Stimulated activated naive CD8-positive, alpha-beta T cell treated with anti-CD3 and anti-CD28 coated beads, Interleukin-15, Interleukin-2, amounts not matched to agents 100 U/mL and 50 U/mL, for 24 hours (primary cell): ENCODE data around the gene ABCF2.

Source experiments
- ATAC-seq: fragments of 150-1000 bp; cut with Tn5 transposase; one replicate; pipeline ENCODE4 v1.10.0; 2021
- DNase-seq: peaks from one replicate; pipeline ENCODE4 v3.0.0; 2021

The ABCF2 gene

DNA sequence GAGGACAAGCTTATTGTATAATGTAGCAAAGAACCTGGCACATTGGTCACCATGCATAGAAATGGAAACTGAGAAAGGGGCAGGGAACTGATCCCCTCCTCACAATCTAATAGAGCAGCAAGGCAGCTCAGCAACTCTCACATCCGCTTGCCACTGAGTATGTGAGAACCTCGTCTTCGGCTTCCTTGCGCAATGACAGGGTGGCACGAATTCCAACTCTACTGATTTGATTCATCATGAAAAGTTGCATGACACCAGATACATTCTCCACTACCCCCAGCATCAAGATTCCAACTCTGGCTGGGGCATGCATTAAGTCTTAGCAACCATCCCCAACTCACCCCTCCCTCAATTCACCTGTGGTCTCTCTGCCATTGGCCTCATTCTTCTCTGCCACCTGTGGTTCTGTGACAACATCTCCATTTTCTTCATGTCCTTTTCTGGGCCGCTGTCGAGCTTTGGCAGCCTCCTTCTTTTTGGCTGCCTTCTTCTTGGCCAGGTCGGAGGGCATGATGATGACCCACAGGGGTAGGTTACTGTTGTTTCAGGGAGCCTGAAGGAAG is 976 bp downstream of the ABCF2 start:
- DNase-seq (no peak), ATAC-seq (no peak)

DNA sequence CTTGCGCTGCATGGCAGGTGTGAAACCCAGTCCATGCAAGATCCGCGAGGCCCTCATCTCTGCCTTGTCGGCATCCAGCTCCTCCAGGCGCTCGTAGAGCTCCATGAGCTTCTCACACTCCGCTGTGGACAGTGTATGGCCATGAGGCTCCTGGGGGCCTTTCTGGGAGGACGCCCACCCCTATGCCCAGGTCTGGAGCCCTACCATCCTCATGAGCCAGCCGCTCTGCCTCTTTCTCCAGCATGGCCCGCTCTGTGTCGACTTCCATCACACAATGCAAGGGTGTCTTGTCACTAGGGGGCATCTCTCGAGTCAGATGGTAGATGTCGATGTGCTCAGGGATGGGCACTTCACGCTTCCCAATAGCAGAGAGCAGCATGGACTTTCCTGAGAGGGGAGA is 3.3 kb downstream of the ABCF2 start:
- ATAC-seq (no peak), DNase-seq (no peak)

DNA sequence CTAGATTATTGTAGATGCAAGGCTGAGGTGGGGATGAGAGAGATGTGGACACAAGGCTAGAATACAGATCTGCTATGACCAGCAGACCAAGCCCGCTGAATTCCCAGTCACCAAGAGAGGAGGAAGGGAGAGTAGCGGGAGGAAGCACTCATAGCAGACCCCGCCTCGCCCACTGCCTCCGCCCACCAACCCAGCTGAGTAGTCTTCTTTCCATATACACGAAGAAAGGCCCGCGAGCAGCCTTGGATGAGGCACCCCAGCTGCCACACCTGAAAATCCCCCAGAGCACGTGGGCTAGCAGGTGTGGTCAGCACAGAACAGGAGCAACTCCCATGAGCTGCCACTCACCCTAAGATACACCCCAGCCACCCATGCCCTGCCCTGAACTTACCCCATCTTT is 8.8 kb downstream of the ABCF2 start:
- DNase-seq (no peak), ATAC-seq (peak; percentile 16)

DNA sequence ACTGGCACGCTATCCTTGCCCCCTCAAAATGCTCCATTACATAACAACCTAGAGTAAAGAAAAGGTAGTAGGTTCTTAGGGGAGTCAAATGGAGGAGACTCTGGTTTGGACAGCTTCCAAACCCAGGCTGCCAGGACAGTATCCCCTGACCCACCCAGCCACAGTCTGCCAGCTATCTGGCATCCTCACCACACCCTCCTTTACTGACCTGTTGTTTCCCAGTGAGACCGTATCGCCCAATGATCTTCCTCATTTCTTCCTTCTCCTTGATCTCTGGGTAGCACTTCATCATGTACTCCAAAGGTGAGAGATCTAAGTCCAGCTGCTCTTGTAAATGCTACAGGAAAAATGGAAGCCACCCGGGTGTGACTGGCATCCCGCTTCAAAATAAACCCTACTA is 11.6 kb downstream of the ABCF2 start:
- ATAC-seq, result no peak
- no peak for DNase-seq

DNA sequence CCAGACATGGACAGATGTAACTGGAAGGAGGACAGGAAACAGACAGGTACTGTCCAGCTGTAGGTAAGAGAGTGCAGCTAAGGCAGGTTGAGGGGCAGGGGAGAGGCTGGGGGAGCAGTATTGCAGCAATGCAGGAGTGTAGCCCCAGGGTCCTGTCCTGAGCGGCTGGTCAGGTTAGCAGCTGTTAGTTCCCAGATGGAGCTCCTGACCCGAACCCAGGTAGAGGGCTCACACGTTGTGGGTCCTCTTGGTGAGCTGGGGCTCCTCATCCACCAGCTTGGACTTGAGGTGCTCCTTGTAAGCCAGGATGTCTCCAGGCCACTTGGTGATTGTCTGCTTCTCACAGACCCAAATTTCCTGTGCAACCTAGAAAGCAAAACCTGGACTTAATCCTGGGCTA is 13.2 kb downstream of the ABCF2 start:
- ATAC-seq, result no peak
- no peak for DNase-seq

DNA sequence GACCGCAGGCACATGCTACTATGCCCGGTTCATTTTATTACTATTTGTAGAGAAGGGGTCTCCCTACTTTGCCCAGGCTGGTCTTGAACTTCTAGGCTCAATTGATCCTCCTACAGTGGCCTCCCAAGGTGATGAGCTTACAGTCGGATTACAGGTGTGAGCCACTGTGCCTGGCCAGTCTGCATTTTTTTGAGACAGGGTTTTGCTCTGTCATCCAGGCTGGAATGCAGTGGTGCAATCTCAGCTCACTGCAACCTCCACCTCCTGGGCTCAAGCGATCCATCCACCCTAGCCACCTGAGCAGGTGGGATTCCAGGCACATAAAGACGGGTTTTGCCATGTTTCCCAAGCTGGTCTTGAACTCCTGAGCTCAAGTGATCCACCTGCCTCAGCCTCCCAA is 14.4 kb downstream of the ABCF2 start:
- DNase-seq (no peak), ATAC-seq (no peak)

DNA sequence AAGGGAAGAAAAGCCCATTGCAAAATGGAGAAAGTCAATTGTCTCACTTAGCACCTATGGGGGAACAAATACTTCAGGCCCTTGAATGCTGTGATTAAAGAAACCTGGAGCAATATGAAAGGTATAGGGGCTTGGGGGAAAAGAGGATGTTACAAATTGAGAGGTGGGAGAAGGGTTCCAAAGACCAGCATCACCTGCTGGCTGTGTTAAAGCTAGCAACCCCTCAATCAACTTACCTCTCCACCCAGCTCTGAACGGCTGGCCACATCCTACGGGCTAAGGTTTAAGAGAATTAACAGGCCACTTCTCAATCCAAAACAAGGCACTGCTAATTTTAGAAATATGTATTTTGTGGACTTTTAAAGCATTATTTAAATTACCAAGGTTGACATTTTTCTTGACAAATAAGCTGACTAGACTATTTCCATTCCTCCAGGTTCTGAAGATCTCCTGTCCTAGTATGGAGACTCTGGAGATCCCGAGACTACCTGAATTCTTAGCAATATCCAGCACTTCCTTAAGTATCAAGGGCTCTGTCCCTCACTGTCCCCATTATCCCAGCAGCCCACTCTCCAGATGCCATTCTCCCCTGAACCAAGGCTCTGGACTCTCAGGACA is 15.7 kb downstream of the ABCF2 start:
- ATAC-seq, result no peak

DNA sequence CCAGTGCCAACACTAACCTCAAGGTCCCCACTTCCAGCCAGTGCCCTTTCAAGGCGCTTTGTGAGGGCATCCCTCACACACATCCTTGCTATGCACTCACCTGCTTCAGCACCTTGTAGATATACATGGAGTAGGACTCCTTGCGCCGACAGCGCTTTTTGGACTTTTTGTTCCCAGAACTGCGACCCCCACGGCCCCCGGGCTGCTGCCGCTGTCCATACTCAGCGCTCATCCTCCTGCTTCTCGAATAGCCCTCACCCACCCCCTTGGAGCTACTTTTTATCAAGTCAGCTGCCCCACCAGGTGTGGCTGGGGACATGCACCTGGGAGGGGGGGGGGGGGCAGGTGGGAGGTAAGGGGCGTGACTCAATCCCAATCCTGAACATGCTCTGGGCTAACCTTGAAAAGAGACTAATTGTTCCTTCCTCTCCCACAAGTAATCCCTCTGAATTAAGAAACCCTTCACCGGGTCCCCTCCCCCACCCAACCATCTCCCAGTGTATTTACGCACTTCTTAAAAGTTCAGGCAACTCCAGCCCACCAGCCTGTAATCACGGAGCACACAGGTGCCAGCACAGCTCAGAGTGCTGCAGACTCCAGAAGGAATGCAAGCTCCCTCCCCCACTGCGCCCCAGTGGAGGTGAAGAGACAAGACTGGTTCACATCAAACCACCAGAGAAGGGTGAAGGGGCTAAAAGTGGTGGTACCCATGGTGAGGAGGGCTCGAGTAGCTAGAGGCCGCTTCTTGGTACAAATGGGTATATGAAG is 16.7 kb downstream of the ABCF2 start, which contains the start of gene H2BK1:
H2BK1 (minus strand) TSS at position 402 of the 768 bp plus-strand sequence; CDS start at position 232, 170 bp downstream.
- ATAC-seq, result no peak
- no peak for DNase-seq

More for the DNA sequence above, 15.7 kb downstream of the ABCF2 start:
- DNase-seq, result no peak

DNA sequence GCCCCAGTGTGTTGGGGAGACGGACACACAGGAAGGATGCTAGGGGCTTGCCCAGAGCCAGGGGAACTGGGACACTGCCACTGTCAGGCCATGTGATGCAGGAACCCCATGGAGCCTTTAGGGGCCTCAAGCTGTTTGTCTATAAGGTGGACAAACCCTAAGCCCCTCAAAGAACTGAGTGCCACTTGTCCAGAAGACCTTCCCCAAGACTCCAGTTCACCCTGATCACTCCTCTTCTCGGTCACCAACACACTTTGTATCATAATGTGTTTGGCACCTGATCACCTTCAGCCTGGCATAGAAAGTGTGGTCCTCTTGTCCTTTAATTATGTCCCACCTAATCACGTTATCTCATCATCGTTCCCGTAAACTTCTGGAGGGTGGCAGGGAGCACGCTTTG is 17.4 kb downstream of the ABCF2 start:
- ATAC-seq (no peak), DNase-seq (no peak)

DNA sequence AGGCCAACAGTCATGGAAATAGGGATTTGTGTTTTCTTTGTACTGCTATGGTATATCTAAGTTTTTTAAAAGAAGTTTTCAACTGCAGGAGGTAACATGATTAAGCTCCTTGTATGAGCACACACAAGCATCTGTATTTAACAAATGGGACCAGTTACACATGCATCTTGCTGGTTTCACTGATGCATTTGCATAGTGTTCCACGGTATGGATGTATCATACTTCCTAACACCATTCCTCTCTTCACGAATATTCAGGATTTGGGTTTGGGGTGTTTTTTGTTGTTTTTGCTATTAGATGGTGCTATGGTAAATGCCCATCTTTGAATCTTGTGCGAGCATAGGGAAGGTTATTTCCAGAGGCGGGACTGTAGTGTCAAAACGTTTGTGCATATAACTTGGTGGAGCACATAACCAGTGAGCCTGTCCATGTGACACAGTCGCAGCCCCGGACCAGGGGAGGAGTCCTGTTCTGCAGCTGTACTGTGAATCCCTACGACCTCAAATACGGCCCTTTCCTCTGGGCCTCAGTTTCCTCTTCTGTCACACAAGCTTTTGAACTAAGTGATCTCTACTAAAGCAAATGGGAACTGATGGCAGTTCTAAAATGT is 18.6 kb downstream of the ABCF2 start:
- DNase-seq, result no peak
- ATAC-seq, result no peak

DNA sequence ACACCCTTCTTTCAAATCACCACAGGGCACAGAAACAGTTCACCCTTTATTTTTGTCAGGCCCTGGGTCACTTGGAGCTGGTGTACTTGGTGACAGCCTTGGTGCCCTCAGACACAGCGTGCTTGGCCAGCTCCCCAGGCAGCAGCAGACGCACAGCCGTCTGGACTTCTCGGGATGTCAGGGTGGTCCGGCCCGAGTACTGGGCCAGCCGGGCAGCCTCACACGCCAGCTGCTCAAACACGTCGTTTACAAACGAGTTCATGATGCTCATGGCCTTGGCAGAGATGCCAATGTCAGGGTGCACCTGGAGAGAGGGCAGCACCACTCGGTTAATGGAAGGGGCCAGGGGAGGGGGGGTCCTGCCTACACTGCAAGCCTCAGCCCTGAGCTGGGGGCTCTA is 19.2 kb downstream of the ABCF2 start:
- no peak for DNase-seq
- ATAC-seq, result no peak

DNA sequence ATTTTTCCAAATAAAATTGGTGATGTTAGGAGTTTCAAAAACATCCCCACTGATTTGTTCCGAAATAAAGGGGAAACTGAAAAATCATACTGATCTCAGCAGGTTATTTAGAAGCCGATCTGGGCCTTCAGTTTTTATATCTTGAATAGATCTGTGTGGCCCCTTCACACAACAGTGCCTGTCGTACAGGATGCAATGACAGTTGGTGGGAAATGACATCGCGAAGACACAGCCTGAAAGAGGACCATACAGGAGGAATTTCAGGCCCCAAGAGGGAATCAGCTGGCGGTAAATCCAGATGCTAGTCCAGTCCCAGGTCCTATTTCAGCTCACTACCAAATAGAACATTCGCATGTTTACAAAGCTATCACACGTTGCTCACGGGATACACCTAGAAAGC is 19.7 kb downstream of the ABCF2 start:
- ATAC-seq (no peak), DNase-seq (no peak)

DNA sequence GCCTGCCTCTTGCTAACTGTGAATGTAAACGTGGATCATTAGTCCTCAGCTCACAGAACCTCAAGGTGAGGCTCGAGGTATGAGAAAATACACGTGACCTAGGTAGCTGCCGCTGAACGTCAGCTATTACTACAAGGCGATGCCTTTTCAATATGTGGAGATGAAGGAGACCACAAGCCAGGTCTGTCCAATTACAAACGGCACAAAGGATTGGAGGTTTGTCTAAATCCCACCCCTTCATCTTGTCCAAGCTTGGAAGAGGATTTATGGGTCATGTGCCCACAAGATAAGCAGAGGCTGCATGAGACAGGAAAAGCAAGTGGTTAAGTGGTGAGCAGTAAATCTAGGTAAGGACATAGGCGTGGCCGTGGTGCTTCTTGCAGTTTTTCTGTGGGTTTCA is 20.1 kb downstream of the ABCF2 start:
- DNase-seq, result no peak
- peak; percentile 16 for ATAC-seq

DNA sequence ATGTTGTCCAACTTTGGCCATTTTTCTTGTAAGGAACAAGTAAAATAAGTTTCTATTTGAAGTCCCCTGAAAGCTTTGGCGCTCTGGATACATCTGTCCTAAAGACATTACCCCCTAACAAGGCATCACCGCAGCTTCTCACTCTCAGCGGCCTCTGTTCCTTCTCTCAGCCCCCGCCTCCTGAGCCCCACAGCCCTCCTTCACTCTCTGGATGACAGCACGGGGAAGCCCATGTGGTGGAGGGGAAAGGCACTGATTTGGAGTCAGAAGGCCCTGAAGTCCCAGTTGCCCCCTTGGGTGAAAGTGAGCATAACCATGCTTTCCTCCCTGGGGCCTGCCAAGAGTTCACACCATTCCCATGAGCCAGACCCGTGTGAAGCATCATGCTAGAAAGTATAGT is 21.3 kb downstream of the ABCF2 start:
- DNase-seq (no peak), ATAC-seq (no peak)

DNA sequence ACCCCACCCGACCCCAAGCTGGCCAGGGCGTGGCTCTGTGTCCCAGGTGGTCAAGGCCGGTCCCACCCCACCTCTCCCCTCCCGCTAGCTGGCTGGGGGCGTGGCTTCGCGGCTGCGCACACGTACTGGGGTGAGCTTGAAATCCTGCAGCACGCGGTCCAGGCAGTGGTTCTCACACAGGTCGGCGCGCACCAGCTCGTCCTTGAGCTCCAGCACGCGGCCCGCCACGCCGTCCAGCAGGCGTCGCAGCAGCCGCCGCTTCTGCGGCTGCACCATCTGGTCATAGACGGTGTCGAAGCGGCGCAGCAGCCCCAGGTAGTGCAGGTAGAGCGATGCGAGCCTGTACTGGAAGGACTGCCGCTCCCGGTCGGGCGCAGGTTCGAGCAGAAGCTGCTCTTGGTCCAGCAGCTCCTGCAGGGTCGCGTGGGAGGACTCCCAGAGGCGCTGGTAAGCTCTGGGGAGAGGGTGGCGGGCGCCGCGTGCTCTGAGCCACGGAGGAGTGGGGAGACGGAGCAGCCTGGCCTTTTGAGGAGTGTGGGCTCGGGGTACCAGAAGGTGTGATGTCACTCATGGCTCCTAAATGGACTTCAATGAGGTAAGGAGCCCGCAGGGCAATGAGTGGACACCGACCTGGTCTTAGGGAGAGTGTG is 22.5 kb downstream of the ABCF2 start:
- DNase-seq (no peak), ATAC-seq (no peak)

DNA sequence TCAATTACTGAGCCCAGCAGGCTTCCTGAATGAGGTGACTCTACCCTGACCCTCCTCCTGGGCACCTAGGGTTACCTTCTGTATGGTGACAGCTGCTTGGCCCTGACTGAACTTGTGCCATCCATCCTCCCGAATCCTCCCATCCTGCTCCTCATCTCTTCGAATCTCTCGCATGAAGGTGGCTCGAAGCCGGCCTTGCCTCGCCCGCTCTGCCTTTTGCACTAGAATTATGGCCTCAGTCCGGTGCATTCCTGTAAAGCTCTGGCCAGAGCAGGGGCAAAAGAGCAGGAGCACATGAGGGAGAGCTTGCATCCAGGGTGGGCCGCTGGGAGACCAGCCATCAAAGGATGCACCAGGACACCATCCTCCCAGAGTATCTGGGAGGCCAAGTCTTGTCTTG is 24.2 kb downstream of the ABCF2 start:
- ATAC-seq (no peak), DNase-seq (no peak)

DNA sequence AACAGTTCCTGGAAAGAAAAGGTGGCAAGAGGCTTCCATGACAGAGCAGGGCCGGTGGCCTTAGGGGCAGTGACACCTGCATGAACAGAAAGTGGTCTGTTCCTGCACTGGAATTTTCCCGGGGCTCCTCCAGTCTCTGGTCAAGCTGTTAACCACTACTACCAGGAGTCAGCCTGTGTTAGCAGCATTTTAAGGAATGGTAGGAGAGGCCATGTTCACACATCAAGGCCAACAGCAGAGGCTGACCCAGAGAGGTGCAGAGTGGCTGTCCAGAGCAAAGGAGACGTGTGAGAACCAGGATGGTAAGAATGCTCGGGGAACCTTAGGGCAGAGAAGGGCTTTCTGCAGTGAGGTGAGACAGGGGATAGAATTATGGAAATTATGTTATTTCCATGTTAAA is 25.3 kb downstream of the ABCF2 start:
- no peak for ATAC-seq
- DNase-seq, result no peak

DNA sequence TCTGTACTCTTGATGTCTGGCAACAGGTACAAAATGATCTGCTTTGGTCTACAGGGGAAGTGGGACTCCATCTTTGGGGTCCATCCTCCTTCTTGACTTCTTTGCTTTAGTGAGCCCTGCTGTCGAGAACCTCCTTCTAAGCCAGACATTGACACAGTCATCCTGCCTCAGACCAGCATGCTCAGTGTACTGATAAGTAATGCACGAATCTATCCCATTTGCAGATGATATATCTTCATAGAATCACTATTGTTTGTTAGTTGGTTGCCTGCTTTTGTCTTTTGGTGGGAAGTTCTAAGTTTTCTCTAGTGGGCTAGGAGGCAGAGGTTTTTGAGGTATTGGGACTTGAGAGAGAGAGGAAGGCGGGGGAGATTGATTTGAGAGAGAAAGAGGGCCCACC is 25.7 kb downstream of the ABCF2 start:
- no peak for DNase-seq
- no peak for ATAC-seq

DNA sequence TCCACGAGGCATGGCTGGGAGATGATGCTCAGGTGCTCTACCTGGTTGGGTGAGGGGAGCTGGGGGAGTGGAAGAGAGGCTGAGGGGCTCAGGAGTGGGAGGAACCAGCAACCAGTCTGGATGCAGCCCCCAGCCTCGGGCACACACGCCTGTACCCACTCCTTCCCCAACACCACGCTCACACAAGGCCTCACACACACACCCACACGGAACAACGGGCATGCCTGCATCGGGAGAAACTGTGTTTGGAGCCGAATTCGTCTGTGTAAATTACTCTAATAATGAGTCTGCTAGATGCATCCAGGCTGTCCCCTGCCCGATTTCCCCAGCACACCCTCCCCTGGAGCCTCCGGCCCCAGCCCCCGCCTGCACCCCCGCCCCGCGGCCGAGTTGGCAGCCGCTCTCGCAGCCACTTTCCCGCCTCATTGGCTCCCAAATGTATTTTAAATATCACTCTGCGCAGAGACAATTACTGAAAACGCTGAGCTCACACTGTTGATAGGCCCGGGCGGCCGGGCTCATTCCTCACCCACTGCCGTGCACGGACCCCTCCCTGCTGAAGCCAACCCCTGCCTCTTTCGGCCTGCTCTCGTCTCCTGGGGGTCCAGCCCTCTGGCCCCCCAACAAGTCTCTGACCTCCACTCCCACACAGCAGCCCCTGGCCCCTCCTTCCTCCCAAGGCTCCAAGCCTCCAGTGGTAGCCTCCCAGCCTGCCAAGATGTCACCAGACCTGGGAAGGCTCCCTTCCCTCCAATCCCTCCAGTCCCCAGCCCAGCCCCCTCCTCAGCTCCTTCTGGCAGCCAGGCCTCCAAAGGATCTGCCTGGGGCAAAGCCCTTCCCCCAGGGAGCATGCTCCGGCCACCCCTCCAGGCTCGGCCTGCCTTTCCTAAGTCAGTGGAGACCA is 27.8 kb downstream of the ABCF2 start:
- DNase-seq, result no peak
- ATAC-seq, result no peak

DNA sequence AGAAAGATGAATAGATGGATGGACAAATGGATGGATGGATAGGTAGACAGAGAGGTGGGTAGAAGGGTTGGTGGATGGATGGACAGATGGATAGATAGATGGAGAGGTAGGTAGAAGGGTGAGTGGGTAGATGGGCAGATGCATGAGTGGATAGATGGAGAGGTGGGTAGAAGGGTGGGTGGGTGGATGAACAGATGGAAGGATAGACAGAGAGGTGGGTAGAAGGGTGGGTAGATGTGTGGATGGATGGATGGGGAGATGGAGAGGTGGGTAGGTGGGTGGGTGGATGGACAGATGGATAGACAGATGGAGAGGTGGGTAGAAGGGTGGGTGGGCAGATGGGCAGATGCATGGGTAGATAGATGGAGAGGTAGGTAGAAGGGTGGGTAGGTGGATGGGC is 29.1 kb downstream of the ABCF2 start:
- no peak for DNase-seq
- no peak for ATAC-seq

DNA sequence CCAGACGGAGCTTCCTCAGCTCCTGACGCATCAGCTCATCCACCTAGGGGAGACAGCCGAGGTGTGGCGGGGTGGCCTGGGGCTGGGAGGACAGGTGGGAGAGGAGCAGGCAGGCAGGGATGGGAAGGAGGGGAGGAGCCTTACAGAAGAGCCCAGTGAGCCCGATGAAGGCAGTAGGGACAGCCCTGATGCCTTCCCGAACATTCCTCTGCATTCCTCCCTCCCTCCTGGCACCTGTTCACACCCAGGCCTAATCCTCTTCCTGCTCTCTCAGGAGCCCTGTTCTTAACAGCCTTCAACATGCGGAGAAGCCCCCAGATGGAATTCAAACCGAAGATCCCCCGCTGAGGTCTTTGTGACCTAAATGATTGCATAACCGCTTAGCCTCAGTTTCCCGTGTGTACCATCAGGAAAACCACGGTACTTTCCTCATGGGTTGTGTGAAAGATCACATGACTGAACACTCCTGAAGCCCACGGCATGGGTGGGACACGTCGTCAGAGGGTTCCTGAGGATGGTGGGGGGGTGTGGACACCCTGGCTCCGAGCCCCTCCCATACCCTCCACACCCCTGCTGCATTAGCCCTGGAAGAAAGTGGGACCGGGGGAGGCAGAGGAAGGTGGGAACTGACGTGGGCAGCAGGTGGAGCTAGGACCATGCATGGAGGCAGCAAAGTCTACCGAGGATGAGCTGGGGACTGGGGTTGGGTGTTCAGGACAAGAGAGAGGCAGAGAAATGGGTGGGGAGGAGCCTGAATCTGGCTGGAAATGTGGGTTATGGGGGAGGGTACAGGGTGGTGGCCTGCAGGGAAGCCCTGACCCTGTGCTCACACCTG is 31.2 kb downstream of the ABCF2 start:
- ATAC-seq, result no peak

More for the DNA sequence above, 31.2 kb downstream of the ABCF2 start:
- DNase-seq, result no peak
